Right atrium auricular region (tissue), 2 donors: ENCODE results near the gene GALNT8. TPM values are rescaled to one million over a fixed set of nuclear protein-coding genes. Genes with fewer than 3 reads are reported as not detected.

ENCODE experiments used
- DNase-seq: peaks from one replicate; pipeline ENCODE4 v3.0.0-alpha.2; 2019; ENCODE audit warnings: low spot score
- H3K27ac ChIP-seq, 2 donors: fragments of 200-600 bp; sonication (generic); 1 replicate in 1 of 2; 2 replicates in 1 of 2; pipeline ENCODE4 v1.5.1; 2016 to 2019
- H3K27me3 ChIP-seq, 2 donors: fragments of 200-600 bp; sonication (generic); one replicate each; pipeline versions ENCODE4 v1.5.1 to v1.6.0; 2017 to 2019
- H3K36me3 ChIP-seq: fragments of 200-600 bp; sonication (generic); one replicate; pipeline ENCODE4 v1.5.1; 2016
- H3K4me1 ChIP-seq, 2 donors: fragments of 200-600 bp; sonication (generic); one replicate each; pipeline versions ENCODE4 v1.5.1 to v1.6.0; 2017 to 2019
- H3K4me3 ChIP-seq, 2 donors: fragments of 200-600 bp; sonication (generic); 1 replicate in 1 of 2; 2 replicates in 1 of 2; pipeline ENCODE4 v1.5.1; 2017 to 2019; ENCODE audit warnings: mild to moderate bottlenecking in 1 of 2, moderate library complexity in 1 of 2
- H3K9me3 ChIP-seq, 2 donors: fragments of 200-600 bp; sonication (generic); one replicate each; pipeline ENCODE4 v1.5.1; 2019
- CTCF ChIP-seq, 2 donors: fragments of 200-600 bp; sonication (generic); IDR thresholded peaks; one replicate each; pipeline ENCODE4 v1.5.1; 2019; ENCODE audit warnings: antibody characterized with exemption in 2 of 2
- total RNA-seq, 2 donors: library from RNA; depleted of rRNA; stranded (reverse); fragments of >200 nt; gene quantifications; one replicate each; pipeline ENCODE4 v1.1.0, GENCODE V29; 2016

The GALNT8 gene
- total RNA-seq, 2 donors from 2014 or later, result 2.0 to 3.8 TPM

DNA sequence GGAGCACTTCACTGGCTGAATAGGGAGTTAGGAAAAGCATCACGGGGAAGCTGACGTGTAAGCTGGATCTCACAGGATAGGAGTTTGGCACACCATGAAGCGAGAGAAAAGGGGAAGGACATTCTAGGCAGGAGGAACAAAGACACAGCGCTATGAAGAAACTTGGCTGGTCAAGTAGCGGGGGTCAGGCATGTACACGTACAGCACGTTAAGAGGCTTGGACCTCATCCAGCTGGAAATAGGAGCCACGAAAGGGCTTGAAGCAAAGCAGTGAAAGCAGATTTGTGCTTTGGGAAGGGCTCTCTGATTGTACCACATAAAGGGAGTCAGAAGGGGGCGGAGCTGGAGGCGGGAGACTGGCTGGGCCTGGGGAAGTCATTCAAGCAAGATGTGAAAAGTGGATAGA is 19.6 kb upstream of the GALNT8 start:
- Histone ChIP-seq H3K4me3 (peak overlapping the region; percentile 15 to 26), H3K4me1 (no peaks in the 10 kb centered on the region), H3K27ac (peak overlapping the region; percentile 62 to 63), H3K27me3 (no peaks in the 10 kb centered on the region), H3K9me3 (no peaks in the 10 kb centered on the region), H3K36me3 (no peaks in the 10 kb centered on the region)
- TF ChIP-seq CTCF (IDR thresholded peaks at IDR 0.05), result no peak
- DNase-seq, result peak; percentile 85

- Histone ChIP-seq H3K36me3 (no peaks in the 10 kb centered on the region), H3K27ac (peak overlapping the region; percentile 62 to 63), H3K4me3 (no peak overlapping the region), H3K27me3 (no peaks in the 10 kb centered on the region), H3K9me3 (no peaks in the 10 kb centered on the region), H3K4me1 (no peaks in the 10 kb centered on the region)
- no peak for TF ChIP-seq CTCF (IDR thresholded peaks at IDR 0.05)
- DNase-seq, result no peak
Measured at GRCh38 chr12:4701395-4702190, 18.6 kb upstream of the GALNT8 start.

- no peak overlapping the region for H3K4me3 ChIP-seq
- no peak for DNase-seq
- no peak for TF ChIP-seq CTCF (IDR thresholded peaks at IDR 0.05)
- no peaks in the 10 kb centered on the region for H3K27me3 ChIP-seq
- H3K4me1 ChIP-seq, result no peaks in the 10 kb centered on the region
- H3K27ac ChIP-seq, result no peak overlapping the region
- no peaks in the 10 kb centered on the region for H3K9me3 ChIP-seq
- no peaks in the 10 kb centered on the region for H3K36me3 ChIP-seq
Measured at GRCh38 chr12:4703676-4704075, 16.5 kb upstream of the GALNT8 start.

DNA sequence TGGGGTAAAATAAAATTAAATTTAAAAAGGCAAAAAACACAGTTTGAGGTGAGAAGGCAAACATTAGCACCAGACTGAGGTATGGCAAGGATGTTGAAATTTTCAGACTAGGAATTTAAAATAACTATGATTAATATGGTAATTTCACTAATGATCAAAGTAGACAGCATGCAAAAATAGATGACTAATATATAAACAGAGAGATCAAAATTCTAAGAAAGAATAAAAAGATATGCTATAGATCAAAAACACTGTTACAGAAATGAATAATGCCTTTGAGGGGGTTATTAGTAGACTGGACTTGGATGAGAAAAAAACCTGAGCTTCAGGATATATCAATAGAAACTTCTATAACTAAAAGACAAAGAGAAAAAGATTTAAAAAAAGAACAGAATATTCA is 14.4 kb upstream of the GALNT8 start:
- no peaks in the 10 kb centered on the region for H3K9me3 ChIP-seq
- H3K36me3 ChIP-seq, result no peaks in the 10 kb centered on the region
- DNase-seq, result no peak
- no peak overlapping the region for H3K27ac ChIP-seq
- H3K27me3 ChIP-seq, result no peaks in the 10 kb centered on the region
- no peak overlapping the region for H3K4me3 ChIP-seq
- no peaks in the 10 kb centered on the region for H3K4me1 ChIP-seq
- no peak for TF ChIP-seq CTCF (IDR thresholded peaks at IDR 0.05)

DNA sequence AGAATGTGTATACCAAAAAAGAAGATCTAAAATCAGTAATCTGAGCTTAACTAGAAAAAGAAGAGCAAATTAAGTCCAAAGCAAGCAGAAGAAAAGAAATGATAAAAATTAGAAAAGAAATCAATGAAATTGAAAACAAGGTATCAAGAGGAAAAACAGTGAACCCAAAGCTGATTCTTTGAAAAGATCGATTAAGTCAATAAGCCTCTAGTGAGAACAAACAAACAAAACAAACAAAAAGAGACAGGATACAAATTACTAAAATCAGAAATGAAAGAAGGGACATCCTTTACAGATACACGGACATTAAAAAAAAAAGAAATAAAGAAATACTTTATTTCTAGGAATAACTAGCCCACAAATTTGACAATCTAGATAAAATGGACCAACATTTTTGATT is 12.9 kb upstream of the GALNT8 start:
- H3K9me3 ChIP-seq, result no peaks in the 10 kb centered on the region
- no peaks in the 10 kb centered on the region for H3K36me3 ChIP-seq
- H3K4me3 ChIP-seq, result no peak overlapping the region
- H3K4me1 ChIP-seq, result no peaks in the 10 kb centered on the region
- H3K27me3 ChIP-seq, result no peaks in the 10 kb centered on the region
- no peak overlapping the region for H3K27ac ChIP-seq
- no peak for TF ChIP-seq CTCF (IDR thresholded peaks at IDR 0.05)
- no peak for DNase-seq

- Histone ChIP-seq H3K4me3 (no peak overlapping the region), H3K9me3 (no peaks in the 10 kb centered on the region), H3K27ac (no peak overlapping the region), H3K36me3 (no peaks in the 10 kb centered on the region), H3K27me3 (no peaks in the 10 kb centered on the region), H3K4me1 (no peaks in the 10 kb centered on the region)
- no peak for TF ChIP-seq CTCF (IDR thresholded peaks at IDR 0.05)
- no peak for DNase-seq
Measured at GRCh38 chr12:4710113-4710512, 10.1 kb upstream of the GALNT8 start.
